ENCODE results near the gene SPRYD4. TPM values are rescaled to one million over a fixed set of nuclear protein-coding genes. Genes with fewer than 3 reads are reported as not detected.
A peak's percentile ranks its signal among the peaks of the same experiment; 100 is the strongest.
"Not testable (repeated sequence)": the region's sequence is repeated elsewhere in the genome, so short reads cannot be mapped to it uniquely, and the experiment has no call there.

The SPRYD4 gene
- total and polyA plus RNA-seq, 10 of the 15 experiments (the other 5 are each of a cell fraction or from before 2014, with no cell fraction given): 4.1 to 6.0 (median 5.1) TPM

GRCh38 chr12:56443208-56443607 lies 25.2 kb upstream of the SPRYD4 start:
- not testable (repeated sequence) for H3K36me3 ChIP-seq (ENCODE audit: control insufficient read depth in 2 of 2, insufficient read depth in 2 of 2, low read length in 1 of 2); FAIRE-seq

DNA sequence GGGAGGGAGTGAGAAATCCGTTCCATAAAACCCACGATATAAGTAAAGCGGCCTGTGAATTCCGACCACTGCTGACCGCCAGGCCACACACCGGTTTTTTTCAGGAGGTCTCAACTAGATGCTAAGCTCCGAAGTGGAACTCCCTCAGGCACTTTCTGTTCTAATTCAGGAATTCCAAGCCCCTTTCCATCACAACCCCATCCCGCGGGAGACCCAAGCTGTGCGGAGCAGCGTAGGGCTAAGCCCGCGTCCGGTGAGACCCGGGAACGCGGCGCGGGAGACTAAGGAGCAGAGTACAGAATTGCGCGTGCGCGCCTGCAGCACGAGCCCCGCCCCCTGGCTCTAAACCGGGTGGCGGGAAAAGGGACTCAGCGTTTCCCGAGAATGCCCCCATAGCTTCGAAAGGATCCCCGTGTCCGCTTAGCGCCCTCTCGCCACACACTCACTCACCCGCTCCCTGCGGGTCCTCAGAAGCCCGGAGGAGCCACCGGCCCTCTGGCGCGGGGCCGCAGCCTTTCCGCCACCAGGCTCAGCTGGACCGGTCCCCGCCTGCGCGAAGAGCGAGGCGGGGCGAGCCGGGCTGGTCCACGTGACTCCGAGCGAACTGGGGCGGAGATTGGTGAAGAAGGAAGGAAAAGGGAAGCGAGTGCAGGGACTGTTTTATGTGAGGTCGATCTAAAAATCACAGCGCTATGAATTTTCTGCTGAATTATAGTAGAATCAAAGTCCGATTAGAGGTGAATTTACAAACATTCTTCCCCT lies 19.3 kb upstream of the SPRYD4 start, which contains the start of gene TIMELESS:
TIMELESS (minus strand) TSS at position 567 of the 762 bp plus-strand sequence. CDS start 15,256 bp downstream, outside the sequence.
- no peaks in the 10 kb centered on the region for H3K9me3 ChIP-seq (replicated peaks; ENCODE audit: control insufficient read depth, insufficient read depth, low read length)
- BruUV-seq (replicated peaks): TSS peak; percentile 88
- peak; percentile 98 for ATAC-seq
- peak within 1 kb of the TSS; percentile 99 for H2AFZ ChIP-seq (ENCODE audit: control insufficient read depth, low read depth, low read length)
- CTCF ChIA-PET: interaction anchor here (0.6 to 6.0 kb wide), 14 partner anchors 12 to 792 kb away, joined by 3 to 89 read pairs (median 6); partner anchors contain the start of genes CNPY2, SMARCC2, STAT2 and ZC3H10
- peak; percentile 77 for DNase-seq (ENCODE audit: low read depth, low spot score)
- H3K4me1 ChIP-seq (ENCODE audit: control insufficient read depth, insufficient read depth, low read length): no peaks in the 10 kb centered on the region
- WGBS (ENCODE audit: insufficient coverage, insufficient replicate concordance, low lambda C conversion rate, missing lambda C conversion rate): under 1% methylated on average over 56 of the region's 58 CpGs
- H4K20me1 ChIP-seq (ENCODE audit: control insufficient read depth, insufficient read depth): no peaks in the 10 kb centered on the region
- peak within 1 kb of the TSS; percentile 75 for H3K27ac ChIP-seq (ENCODE audit: control insufficient read depth, insufficient read depth)
- H3K9ac ChIP-seq (ENCODE audit: control insufficient read depth, insufficient read depth, low read length): peak within 1 kb of the TSS; percentile 86
- RAD21 ChIA-PET (ENCODE audit: unreplicated experiment): interaction anchor here (0.6 to 4.5 kb wide), 11 partner anchors 12 to 710 kb away, joined by 3 to 32 read pairs (median 4); partner anchors contain the start of genes CNPY2, PAN2, RNF41 and STAT2
- H3K4me3 ChIP-seq: peak within 1 kb of the TSS; percentile 91
- H3K36me3 ChIP-seq (ENCODE audit: control insufficient read depth in 2 of 2, insufficient read depth in 2 of 2, low read length in 1 of 2): no peaks in the 10 kb centered on the region
- intact Hi-C loops (cut with micrococcal nuclease; ENCODE audit: unreplicated experiment) (loop anchor here (5.0 kb wide), 2 partner anchors 87 to 477 kb away; partner anchors contain the start of genes APOF, RAB5B and STAT2), in situ Hi-C loops (cut with MboI) (no loop called here)
- no peaks in the 10 kb centered on the region for H3K27me3 ChIP-seq (replicated peaks in 1 of 2; ENCODE audit: control insufficient read depth in 2 of 2, insufficient read depth in 2 of 2, low read length in 1 of 2)
- H3K4me2 ChIP-seq (ENCODE audit: control insufficient read depth, insufficient read depth): peak within 1 kb of the TSS; percentile 97
- SMC1A ChIA-PET (ENCODE audit: uncharacterized antibody, unreplicated experiment): interaction anchor here (1.0 to 3.4 kb wide), 10 partner anchors 11 to 243 kb away, joined by 3 to 37 read pairs (median 8); partner anchors contain the start of genes CNPY2 and STAT2
- POLR2A ChIA-PET: interaction anchor here (0.6 to 7.4 kb wide), 15 partner anchors 11 to 800 kb away, joined by 3 to 63 read pairs (median 4); partner anchors contain the start of genes IL23A and STAT2
- peaks cover 10% of the 10 kb centered on the region for H3K79me2 ChIP-seq (ENCODE audit: control insufficient read depth, insufficient read depth, low read length)
- FAIRE-seq: peak; percentile 91
- TF ChIP-seq TCF7 (IDR thresholded peaks at IDR 0.05; ENCODE audit: borderline replicate concordance): no peak
- 0 out of 2 replicates have a peak, but pooled peaks have one; percentile 50 for TF ChIP-seq HDGF (IDR thresholded peaks at IDR 0.05)
- no peak for TF ChIP-seq BRCA1 (IDR thresholded peaks at IDR 0.05; ENCODE audit: low read depth, low read length)
- TF ChIP-seq, protein P1, sequence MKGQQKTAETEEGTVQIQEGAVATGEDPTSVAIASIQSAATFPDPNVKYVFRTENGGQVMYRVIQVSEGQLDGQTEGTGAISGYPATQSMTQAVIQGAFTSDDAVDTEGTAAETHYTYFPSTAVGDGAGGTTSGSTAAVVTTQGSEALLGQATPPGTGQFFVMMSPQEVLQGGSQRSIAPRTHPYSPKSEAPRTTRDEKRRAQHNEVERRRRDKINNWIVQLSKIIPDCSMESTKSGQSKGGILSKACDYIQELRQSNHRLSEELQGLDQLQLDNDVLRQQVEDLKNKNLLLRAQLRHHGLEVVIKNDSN (IDR thresholded peaks at IDR 0.05; ENCODE audit: borderline replicate concordance, extremely low read length, insufficient read depth, low read depth, low read length): peak; percentile 87
- peak; percentile 32; the same call in 1 of the 3 replicates for TF ChIP-seq POU2F2 (IDR thresholded peaks at IDR 0.05; ENCODE audit: borderline replicate concordance, low read depth, low read length)
- TF ChIP-seq STAT1 (conservative IDR thresholded peaks at IDR 0.05): peak; percentile 77; the same call in 1 of the 2 replicates
- TF ChIP-seq TARDBP (IDR thresholded peaks at IDR 0.05; ENCODE audit: borderline replicate concordance): no peak
- TF ChIP-seq SMAD1 (IDR thresholded peaks at IDR 0.05; ENCODE audit: low read depth, partially characterized antibody): peak; percentile 59
- no peak for TF ChIP-seq ZBTB33 (IDR thresholded peaks at IDR 0.05)

More at GRCh38 chr12:56443208-56443607, 25.2 kb upstream of the SPRYD4 start:
- 96% methylated on average over 2 of the region's 2 CpGs for WGBS (ENCODE audit: insufficient coverage, insufficient replicate concordance, low lambda C conversion rate, missing lambda C conversion rate)
- CTCF ChIA-PET; H3K9me3 ChIP-seq (replicated peaks; ENCODE audit: control insufficient read depth, insufficient read depth, low read length); RAD21 ChIA-PET (ENCODE audit: unreplicated experiment); H3K9ac ChIP-seq (ENCODE audit: control insufficient read depth, insufficient read depth, low read length); H3K4me1 ChIP-seq (ENCODE audit: control insufficient read depth, insufficient read depth, low read length); SMC1A ChIA-PET (ENCODE audit: uncharacterized antibody, unreplicated experiment); H3K27me3 ChIP-seq (replicated peaks in 1 of 2; ENCODE audit: control insufficient read depth in 2 of 2, insufficient read depth in 2 of 2, low read length in 1 of 2); H2AFZ ChIP-seq (ENCODE audit: control insufficient read depth, low read depth, low read length); H3K4me3 ChIP-seq; DNase-seq (ENCODE audit: low read depth, low spot score); intact Hi-C loops (cut with micrococcal nuclease; ENCODE audit: unreplicated experiment); in situ Hi-C loops (cut with MboI); H3K27ac ChIP-seq (ENCODE audit: control insufficient read depth, insufficient read depth); H3K4me2 ChIP-seq (ENCODE audit: control insufficient read depth, insufficient read depth); BruUV-seq (replicated peaks); H4K20me1 ChIP-seq (ENCODE audit: control insufficient read depth, insufficient read depth); ATAC-seq: not testable (repeated sequence)
- H3K79me2 ChIP-seq (ENCODE audit: control insufficient read depth, insufficient read depth, low read length): peaks cover 12% of the 10 kb centered on the region
- POLR2A ChIA-PET: interaction anchor here (0.6 to 0.7 kb wide), 2 partner anchors 83 to 192 kb away, joined by 4 to 6 read pairs; partner anchors contain the start of gene STAT2
